ENCODE measurements around the gene CD55. TPM values are rescaled to one million over a fixed set of nuclear protein-coding genes. Genes with fewer than 3 reads are reported as not detected.
A peak's percentile ranks its signal among the peaks of the same experiment; 100 is the strongest.

Gene CD55
- total RNA-seq, 1 experiment from 2014 or later, result 108 TPM

DNA sequence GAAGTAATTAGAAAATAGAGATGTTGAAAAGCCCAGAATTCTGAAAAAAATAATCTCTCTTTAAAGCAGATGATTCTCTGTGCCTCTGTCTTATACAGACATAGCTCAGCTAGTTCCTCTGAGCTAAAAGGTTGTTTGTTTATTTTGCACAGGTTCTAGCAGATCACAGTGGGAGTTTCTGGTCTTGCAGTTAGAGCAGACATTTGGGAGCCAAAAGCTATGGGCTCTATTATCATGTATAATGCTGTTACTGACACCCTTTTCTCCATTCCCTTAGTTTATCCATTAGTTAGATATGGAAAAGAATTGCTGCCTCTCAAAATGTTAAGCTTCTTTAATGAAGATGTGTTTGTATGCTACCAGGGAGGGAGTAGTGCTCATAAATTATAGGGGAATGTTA lies 20.5 kb upstream of the CD55 start:
- no peaks in the 10 kb centered on the region for H3K27me3 ChIP-seq (ENCODE audit: low read length)
- peaks cover 42% of the 10 kb centered on the region for H3K4me1 ChIP-seq (ENCODE audit: insufficient read depth, low read length)
- H3K4me2 ChIP-seq (ENCODE audit: low read length), result no peak overlapping the region
- H3F3A ChIP-seq (ENCODE audit: low read length, unreplicated experiment), result peaks cover 6% of the 10 kb centered on the region
- peaks cover 4% of the 10 kb centered on the region; the same call in 1 of the 2 replicates for H3K9me2 ChIP-seq (replicated peaks; ENCODE audit: low read length)
- intact Hi-C loops (cut with micrococcal nuclease), result loop anchor here (10.0 kb wide), 1 partner anchor 276 kb away; no protein-coding TSS in a partner anchor
- no peaks in the 10 kb centered on the region for H4K20me1 ChIP-seq (ENCODE audit: low read length)
- H3K4me3 ChIP-seq (ENCODE audit: low read length), result no peak overlapping the region
- no peak for DNase-seq
- H2AFZ ChIP-seq (ENCODE audit: low read length), result no peak overlapping the region
- no peak overlapping the region for H3K9ac ChIP-seq (ENCODE audit: low read length)
- no peaks in the 10 kb centered on the region for H3K9me3 ChIP-seq (ENCODE audit: low read length)
- ChIA-PET CTCF (no interaction called here), POLR2A (ENCODE audit: unreplicated experiment) (no interaction called here)
- no peaks in the 10 kb centered on the region for H3K79me2 ChIP-seq (ENCODE audit: low read length)
- no peak for TF ChIP-seq EZH2phosphoT487 (IDR thresholded peaks at IDR 0.05; ENCODE audit: borderline replicate concordance, low read length)
- no peak overlapping the region for H3K27ac ChIP-seq (ENCODE audit: low read length)
- H3K36me3 ChIP-seq (ENCODE audit: low read depth, low read length), result no peaks in the 10 kb centered on the region
- no TSS peak for BruUV-seq (replicated peaks)
- ATAC-seq, result no peak

- peak overlapping the region; percentile 29 for H3K27ac ChIP-seq (ENCODE audit: low read length)
Observed at GRCh38 chr1:207302618-207303393, 18.7 kb upstream of the CD55 start.

More at GRCh38 chr1:207302618-207303393, 18.7 kb upstream of the CD55 start:
- no peaks in the 10 kb centered on the region for H3K36me3 ChIP-seq (ENCODE audit: low read depth, low read length)
- peaks cover 43% of the 10 kb centered on the region for H3K4me1 ChIP-seq (ENCODE audit: insufficient read depth, low read length)
- intact Hi-C loops (cut with micrococcal nuclease), result loop anchor here (10.0 kb wide), 1 partner anchor 278 kb away; no protein-coding TSS in a partner anchor
- H3K9ac ChIP-seq (ENCODE audit: low read length), result no peak overlapping the region; the same call in 1 of the 2 replicates
- DNase-seq (peak; percentile 41), ATAC-seq (no peak)
- H2AFZ ChIP-seq (ENCODE audit: low read length), result no peak overlapping the region
- H3K9me2 ChIP-seq (replicated peaks; ENCODE audit: low read length), result 0 out of 2 replicates have a peak, but pooled peaks cover 4% of the 10 kb centered on the region
- no peaks in the 10 kb centered on the region for H3K9me3 ChIP-seq (ENCODE audit: low read length)
- H3K4me3 ChIP-seq (ENCODE audit: low read length), result no peak overlapping the region
- POLR2A ChIA-PET (ENCODE audit: unreplicated experiment), result no interaction called here
- H3K4me2 ChIP-seq (ENCODE audit: low read length), result 0 out of 2 replicates have a peak overlapping the region, but pooled peaks have one; percentile 0
- H4K20me1 ChIP-seq (ENCODE audit: low read length), result no peaks in the 10 kb centered on the region
- peaks cover 6% of the 10 kb centered on the region for H3F3A ChIP-seq (ENCODE audit: low read length, unreplicated experiment)
- TF ChIP-seq CTCF (conservative IDR thresholded peaks at IDR 0.05; ENCODE audit: low read depth, low read length) (no peak), EZH2 (IDR thresholded peaks at IDR 0.05; ENCODE audit: low read length, unreplicated experiment) (no peak), EZH2phosphoT487 (IDR thresholded peaks at IDR 0.05; ENCODE audit: borderline replicate concordance, low read length) (no peak)
- H3K79me2 ChIP-seq (ENCODE audit: low read length), result no peaks in the 10 kb centered on the region
- no peaks in the 10 kb centered on the region for H3K27me3 ChIP-seq (ENCODE audit: low read length)
- no TSS peak for BruUV-seq (replicated peaks)
- CTCF ChIA-PET, result no interaction called here

Data from PC-3 (cell line).